Measurements from ENCODE around the gene NSUN3.
A peak's percentile ranks its signal among the peaks of the same experiment; 100 is the strongest.

Gene NSUN3

DNA sequence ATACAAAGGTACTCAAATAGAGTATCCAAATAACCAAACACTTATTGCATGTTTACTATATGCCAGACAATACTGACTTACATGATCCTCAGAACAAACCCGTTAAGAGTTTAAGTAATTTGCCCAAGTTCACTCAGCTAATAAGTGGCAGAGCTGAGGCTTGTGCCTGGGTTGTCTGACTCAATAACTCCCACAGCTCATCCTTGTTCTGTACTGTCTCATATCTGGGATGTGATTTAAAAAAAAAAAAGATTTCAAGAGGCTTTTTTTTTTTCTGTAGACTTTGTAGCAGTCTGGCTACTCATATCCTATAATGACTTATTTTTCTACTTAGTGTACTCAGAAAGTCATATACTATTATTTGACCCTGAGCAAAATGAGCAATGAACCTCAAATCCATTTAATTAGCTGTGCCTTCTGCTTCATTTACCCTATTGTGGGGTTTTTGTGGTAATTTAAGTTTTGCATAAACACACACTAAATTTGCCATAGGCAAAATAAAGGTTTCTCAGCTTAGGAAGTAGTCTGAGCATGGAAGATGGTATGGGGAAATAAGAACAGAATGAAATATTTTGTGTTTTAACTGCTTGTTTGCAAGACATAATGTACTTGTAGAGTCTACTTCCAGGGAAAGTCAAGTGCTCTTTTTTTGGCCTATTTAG, 3.1 kb downstream of the NSUN3 start:
- Histone ChIP-seq H3K4me1 (peaks cover 7% of the 10 kb centered on the region), H3K27me3 (ENCODE audit: control insufficient read depth, insufficient read depth, low read length) (no peaks in the 10 kb centered on the region), H3K9me3 (ENCODE audit: control insufficient read depth, low read length) (no peaks in the 10 kb centered on the region), H3K4me2 (ENCODE audit: low read length) (no peak overlapping the region), H3K9ac (no peak overlapping the region), H3K79me2 (peaks cover 7% of the 10 kb centered on the region), H3K4me3 (ENCODE audit: low read depth, low read length) (no peak overlapping the region), H2AFZ (no peak overlapping the region), H3K36me3 (ENCODE audit: control insufficient read depth, insufficient read depth, low read length) (no peaks in the 10 kb centered on the region), H3K27ac (no peak overlapping the region)
- TF ChIP-seq CTCF (IDR thresholded peaks at IDR 0.05), result no peak

DNA sequence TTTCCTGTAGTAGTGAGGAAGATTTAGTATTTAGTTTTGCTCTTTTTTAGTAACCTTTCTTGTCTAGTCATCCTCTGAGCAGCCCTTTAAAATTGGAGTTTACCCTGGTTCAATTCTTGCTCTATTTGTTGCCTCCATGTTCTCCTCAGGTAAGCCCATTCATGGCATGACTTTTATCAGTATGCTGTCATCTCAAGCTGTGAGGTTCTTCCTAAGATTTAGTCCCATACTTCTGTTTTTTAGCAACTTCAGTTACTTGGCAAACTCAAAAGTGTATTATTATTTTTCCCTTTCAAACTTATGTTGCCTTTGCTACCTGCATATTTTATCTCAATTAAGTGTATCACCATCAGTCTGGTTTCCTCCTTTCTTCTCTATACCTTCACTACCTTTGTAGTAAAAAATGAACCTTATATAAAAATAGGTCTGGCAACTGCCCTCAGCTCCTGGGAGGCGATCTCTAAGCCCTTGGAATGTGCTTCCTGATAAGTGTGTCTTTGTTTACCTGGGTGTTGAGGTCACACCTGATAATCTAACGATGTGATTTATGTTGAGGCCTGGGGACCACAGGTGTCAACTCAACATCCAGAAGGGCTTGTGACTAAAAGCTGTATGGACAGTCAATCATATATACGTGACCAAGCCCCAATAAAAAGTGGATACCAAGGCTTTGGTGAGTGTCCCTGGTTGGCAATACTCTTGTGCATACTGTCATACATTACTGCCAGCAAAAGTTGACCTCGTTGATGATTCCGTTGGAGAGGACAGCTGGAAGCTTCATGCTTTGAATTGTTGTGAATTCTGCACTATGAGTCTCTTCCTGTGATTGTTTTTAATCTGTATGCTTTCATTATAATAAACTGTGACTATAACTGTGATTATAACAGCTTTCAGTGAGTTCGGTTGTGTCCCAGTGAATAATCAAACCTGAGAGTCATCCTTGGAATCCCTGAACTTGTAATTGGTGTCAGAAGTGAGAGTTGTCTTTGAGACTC, 3.9 kb downstream of the NSUN3 start:
- H3K4me1 ChIP-seq, result peaks cover 7% of the 10 kb centered on the region
- H3K36me3 ChIP-seq (ENCODE audit: control insufficient read depth, insufficient read depth, low read length), result no peaks in the 10 kb centered on the region
- H3K27ac ChIP-seq, result no peak overlapping the region
- TF ChIP-seq CTCF (IDR thresholded peaks at IDR 0.05), result no peak
- H3K27me3 ChIP-seq (ENCODE audit: control insufficient read depth, insufficient read depth, low read length), result no peaks in the 10 kb centered on the region
- peaks cover 8% of the 10 kb centered on the region for H3K79me2 ChIP-seq
- H3K4me3 ChIP-seq (ENCODE audit: low read depth, low read length), result no peak overlapping the region
- H3K4me2 ChIP-seq (ENCODE audit: low read length), result no peak overlapping the region
- no peak overlapping the region for H2AFZ ChIP-seq
- no peaks in the 10 kb centered on the region for H3K9me3 ChIP-seq (ENCODE audit: control insufficient read depth, low read length)
- H3K9ac ChIP-seq, result no peak overlapping the region

DNA sequence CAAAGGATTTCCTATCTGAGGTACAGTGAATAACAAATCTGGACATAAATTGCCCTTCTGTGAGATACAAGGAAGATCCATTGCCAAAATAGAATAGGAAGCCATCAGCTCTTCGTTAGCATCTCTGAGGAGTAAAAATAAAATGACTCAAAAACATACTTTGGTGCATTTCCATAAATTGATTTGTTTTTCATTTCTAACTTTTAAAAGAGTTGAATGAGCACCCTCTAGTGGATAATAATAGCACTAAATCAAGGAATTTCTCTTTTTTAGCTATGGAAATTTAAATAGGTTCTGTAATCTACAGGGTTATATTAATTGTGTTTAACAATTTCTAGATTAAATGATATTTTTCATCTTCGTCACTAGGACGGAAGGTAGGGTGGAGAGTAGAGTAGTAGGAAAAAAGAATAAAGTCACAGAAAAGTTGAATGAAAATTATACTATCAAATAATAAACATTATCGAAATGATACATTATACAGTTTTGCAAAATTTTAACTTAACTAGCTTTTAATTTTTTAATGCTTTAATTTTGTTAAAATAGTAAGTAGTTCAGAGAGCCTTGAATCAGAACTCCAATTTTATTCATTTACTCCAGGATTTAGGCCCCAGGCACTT, 6.4 kb downstream of the NSUN3 start:
- Histone ChIP-seq H3K79me2 (peaks cover 15% of the 10 kb centered on the region), H3K4me1 (no peaks in the 10 kb centered on the region), H3K4me3 (ENCODE audit: low read depth, low read length) (no peak overlapping the region), H3K36me3 (ENCODE audit: control insufficient read depth, insufficient read depth, low read length) (no peaks in the 10 kb centered on the region), H3K9ac (no peak overlapping the region), H3K27ac (no peak overlapping the region), H3K27me3 (ENCODE audit: control insufficient read depth, insufficient read depth, low read length) (no peaks in the 10 kb centered on the region), H2AFZ (no peak overlapping the region), H3K4me2 (ENCODE audit: low read length) (no peak overlapping the region), H3K9me3 (ENCODE audit: control insufficient read depth, low read length) (no peaks in the 10 kb centered on the region)
- TF ChIP-seq CTCF (IDR thresholded peaks at IDR 0.05), result peak; percentile 77

GRCh38 chr3:94070341-94070911, 7.6 kb downstream of the NSUN3 start:
- Histone ChIP-seq H3K27me3 (ENCODE audit: control insufficient read depth, insufficient read depth, low read length) (no peaks in the 10 kb centered on the region), H3K4me2 (ENCODE audit: low read length) (no peak overlapping the region), H3K79me2 (peaks cover 15% of the 10 kb centered on the region), H3K36me3 (ENCODE audit: control insufficient read depth, insufficient read depth, low read length) (no peaks in the 10 kb centered on the region), H2AFZ (no peak overlapping the region), H3K4me1 (no peaks in the 10 kb centered on the region), H3K27ac (no peak overlapping the region), H3K9ac (no peak overlapping the region), H3K4me3 (ENCODE audit: low read depth, low read length) (no peak overlapping the region), H3K9me3 (ENCODE audit: control insufficient read depth, low read length) (no peaks in the 10 kb centered on the region)
- TF ChIP-seq CTCF (IDR thresholded peaks at IDR 0.05), result no peak

Measured in parathyroid adenoma (tissue), 2 donors.